Middle frontal gyrus (tissue), 1 donor: Measurements from ENCODE around the gene KCNT2.

ENCODE experiments used
- DNase-seq: peaks from one replicate; pipeline ENCODE4 v3.0.0-alpha.2; 2015; ENCODE audit warnings: low spot score; ENCODE audit errors: extremely low spot score

Gene KCNT2

DNA sequence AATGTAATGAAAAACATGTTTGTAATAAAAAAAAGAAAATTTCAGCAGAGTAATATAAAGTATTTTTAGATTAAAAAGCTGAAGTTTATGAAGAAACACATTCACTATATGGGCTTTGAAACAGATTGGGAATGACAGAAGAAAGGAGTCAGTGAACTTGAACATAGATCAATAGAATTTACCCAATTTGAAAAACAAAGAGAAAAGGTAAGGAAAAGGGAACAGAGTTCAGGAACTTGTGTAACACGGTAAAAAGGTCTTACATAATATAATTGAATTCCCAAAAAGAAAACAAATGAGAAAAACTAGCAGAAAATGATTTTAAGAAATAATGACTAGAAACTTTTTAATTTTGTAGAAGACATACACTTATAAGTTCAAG is 206.8 kb downstream of the KCNT2 start:
- no peak for DNase-seq

GRCh38 chr1:196400478-196401451 is 207.5 kb downstream of the KCNT2 start:
- no peak for DNase-seq

DNA sequence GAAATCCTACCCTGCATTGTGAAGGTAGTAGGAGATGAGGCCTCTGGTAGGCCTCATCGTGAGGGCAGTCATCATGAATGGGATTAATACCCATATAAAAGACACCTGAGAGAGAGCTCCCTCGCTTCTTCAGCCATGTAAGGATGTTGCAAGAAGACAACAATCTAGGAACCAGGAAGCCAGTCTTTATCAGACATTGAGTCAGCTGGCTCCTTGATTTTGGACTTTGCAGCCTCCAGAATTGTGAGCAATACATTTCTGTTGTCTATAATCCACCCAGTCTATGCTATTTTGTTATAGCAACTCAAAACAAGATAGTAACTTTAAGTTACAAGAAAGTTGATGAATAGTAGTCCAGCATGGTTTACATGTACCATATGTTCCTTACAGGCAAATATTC is 208.5 kb downstream of the KCNT2 start:
- DNase-seq = no peak

GRCh38 chr1:196393742-196394141 is 214.5 kb downstream of the KCNT2 start:
- no peak for DNase-seq

DNA sequence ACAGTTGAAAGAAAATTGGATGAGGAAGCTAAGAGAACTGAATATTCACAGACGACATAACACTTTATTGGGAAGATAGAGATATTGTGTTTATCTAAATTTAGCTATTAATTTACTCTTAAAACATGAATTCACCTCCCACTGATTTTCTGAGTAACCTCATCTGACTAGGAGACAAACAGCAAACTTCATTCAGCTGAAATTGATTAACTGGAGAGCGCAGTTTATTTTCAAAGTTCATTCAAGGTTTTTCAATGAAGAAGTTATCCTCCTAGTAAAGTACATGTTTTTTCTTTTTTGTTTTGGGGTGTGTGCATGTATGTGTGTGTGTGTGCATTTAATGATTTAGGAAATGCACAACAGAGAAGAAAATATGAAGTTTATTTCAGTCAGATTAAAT is 215.0 kb downstream of the KCNT2 start:
- DNase-seq = no peak

DNA sequence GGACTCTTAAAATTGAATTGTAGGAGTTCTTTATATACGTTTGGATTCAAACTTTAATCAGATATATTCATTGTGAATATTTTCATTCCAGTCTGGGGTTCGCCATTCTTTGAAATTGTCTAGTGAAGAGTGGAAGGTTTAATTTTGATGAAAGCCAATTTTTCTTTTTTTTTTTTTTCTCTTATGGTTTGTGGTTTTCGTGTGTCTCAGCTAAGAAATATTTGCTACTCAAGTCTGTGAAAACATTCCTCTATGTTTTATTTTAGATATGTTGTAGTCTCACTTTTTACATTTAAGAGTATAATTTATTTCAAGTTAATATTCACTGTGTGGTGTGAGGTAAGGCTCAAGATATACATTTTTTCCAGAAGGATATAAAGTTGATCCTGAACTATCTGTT is 220.5 kb downstream of the KCNT2 start:
- DNase-seq = no peak

DNA sequence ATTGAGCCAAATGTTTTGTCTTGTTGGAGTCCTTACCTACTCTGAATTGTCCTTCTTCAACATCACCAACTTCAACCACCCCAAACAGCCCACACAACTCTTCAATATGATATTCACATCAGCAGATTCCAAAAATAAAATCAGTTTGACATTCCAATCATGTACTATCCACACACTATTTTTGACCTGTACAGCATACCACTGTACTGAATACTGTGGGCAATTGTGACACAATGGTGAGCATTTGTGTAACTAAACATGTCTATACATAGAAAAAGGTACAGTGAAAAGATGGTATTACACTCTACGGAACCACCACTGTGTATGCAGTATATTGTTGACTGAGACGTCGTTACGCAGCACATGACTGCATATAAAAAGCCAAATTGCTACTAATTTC is 223.1 kb downstream of the KCNT2 start:
- DNase-seq = no peak

- DNase-seq = no peak
Observed at GRCh38 chr1:196382383-196382782, 225.9 kb downstream of the KCNT2 start.

DNA sequence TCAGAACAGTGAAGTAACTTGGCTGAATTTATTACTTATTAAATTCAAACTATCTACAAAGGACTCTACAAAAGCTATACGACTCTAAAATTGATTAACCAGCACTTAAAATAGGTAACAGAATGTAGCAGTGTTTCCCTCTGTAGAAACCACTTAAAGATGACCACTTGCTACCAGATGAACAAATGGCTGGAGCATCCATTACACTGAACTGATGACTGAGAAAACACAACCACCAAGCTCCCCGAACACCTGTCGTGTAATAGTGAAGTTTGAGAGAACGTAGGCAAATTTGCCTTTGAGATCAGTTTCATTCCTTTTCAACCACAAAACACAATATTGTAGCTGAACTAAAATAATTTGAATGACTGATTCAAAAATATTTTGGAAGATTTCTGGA is 226.7 kb downstream of the KCNT2 start:
- DNase-seq = no peak

- no peak for DNase-seq
Observed at GRCh38 chr1:196380316-196380715, 227.9 kb downstream of the KCNT2 start.

DNA sequence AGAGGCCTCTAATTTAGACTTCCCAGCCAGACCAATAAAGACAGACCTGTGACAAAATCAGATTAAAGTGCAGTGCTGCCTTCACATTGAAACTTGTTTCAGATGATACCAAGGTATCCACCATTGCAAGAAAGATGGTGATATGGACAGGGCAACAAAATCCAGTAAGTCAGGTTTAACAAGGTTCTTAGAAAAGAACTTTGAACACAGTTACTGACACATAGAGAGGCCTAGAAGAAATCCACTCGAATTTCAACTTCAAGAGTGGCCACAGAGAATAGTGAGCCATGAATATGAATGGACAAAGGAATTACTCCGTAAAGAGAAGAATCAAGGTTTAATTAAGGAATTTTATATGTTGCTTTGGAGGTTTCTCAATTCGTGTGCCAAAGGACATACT is 230.4 kb downstream of the KCNT2 start:
- DNase-seq = no peak

DNA sequence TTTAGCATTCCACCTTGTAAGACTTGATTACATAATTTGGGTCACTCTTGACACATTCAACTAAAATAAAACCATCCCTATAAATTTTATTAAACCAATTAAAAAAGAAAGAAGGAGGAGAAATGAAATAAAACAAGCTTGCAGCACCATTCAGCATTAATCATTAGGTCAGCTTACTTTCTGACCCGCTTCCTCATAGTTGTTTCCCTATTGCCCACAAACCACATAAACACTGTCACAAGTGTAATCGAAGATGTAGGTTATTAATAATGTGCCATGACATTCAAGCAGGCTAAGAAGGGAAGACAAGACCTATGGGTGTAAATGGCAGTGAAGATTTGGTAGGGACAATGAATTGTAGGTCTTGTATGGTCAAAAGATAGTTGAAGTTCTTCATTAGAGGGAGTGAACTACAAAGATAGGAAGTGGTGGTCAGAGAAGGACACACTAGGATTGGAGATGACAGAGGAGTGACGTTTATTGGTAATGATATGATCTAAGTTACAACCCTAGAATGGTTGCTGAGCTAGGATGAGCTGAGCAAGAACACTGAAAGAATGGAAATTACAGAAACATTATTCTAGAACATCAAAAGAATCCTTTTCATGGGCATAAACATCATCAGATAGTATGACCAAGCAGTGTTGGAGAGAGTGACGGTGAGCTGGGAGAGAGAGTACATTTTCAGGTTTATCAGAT is 231.5 kb downstream of the KCNT2 start:
- DNase-seq = no peak

DNA sequence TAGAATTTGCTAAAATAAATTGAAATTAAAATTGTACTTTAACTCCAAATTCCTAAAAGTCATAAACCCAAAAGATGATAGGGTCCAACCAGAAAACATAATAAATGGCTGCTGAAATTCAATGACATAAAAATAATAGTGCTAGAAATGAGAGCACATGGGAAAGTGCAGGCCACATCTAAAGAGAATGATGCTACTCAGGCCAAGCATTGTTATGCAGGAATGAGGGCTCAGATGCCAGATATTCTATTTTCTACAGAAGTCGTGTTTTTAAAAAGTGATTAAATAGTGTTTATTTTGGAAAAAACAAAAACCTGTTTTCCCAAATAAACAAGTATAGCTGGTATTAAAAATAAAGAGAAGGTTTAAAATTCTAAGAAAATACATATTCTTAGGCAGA is 234.4 kb downstream of the KCNT2 start:
- DNase-seq = no peak

GRCh38 chr1:196372896-196373536 is 235.2 kb downstream of the KCNT2 start:
- no peak for DNase-seq

- no peak for DNase-seq
Observed at GRCh38 chr1:196367838-196368237, 240.4 kb downstream of the KCNT2 start.

DNA sequence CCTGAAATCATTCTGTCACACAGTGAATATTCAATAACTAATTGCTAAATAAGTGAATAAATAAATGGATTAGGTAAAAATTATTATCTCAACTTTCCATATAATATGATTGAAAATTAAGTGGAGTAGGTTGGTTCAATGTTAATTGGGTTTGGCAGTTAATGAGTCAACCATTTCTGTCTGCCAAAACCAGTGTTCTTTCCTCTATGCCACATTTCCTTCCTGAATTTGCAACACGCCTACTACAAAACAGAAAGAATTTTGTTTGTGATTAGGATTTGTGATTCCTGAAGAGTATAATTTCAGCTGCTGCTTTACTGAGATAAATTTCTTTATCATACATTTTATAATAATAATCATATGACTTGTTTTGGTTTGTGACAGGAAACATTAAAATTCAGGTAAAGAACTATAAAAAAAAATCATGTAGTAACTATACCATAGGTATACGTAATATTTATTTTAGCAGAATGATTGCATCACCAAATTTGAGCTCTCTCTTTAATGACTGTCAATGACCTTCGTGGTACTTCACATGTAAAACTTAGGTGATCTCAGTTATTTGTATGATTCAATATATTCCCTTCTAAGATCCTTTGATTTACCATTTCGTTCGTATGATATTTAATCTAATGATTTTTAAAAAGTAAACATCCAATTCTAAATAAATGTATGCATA is 241.3 kb downstream of the KCNT2 start:
- no peak for DNase-seq

GRCh38 chr1:196361112-196361714 is 247.0 kb downstream of the KCNT2 start:
- DNase-seq = no peak

DNA sequence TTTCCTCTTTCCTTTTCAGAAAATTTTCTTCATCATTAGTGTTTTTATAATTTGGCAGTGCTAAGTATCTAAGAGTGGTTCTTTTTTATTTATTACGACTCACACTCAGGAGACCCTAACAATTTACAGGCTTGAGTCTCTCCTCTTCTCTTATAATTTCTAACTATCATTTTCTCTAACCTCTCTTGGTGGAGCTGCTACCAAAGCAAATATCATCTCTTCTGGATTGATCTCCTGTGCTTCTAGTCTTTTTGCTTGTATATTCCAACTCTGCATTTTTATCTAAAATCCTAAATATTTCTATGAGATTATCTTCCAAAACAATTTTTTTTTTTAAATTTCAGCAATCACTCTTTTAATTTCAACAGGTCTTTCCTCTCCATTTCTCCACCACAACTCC is 250.3 kb downstream of the KCNT2 start:
- DNase-seq = no peak

- DNase-seq = no peak
Observed at GRCh38 chr1:196355206-196355786, 252.9 kb downstream of the KCNT2 start.

DNA sequence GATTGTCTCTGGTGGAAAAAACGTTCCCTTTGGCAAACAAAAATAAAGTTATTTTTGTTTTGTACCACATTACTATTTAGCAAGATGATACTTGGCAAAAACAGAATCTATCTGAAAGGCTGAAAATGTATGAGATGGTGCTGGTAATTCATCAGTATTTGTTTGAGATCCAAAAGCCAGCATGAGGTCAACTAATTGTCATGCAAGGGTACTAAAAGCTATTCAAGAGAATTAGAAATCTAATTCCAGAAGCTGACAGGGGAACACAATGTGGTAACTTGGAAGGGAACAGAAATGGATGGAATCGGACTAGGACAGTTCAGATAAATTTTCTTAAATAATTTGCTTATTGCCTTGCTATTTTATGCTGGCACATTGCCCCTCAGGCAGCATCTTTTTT is 263.8 kb downstream of the KCNT2 start:
- DNase-seq = no peak

DNA sequence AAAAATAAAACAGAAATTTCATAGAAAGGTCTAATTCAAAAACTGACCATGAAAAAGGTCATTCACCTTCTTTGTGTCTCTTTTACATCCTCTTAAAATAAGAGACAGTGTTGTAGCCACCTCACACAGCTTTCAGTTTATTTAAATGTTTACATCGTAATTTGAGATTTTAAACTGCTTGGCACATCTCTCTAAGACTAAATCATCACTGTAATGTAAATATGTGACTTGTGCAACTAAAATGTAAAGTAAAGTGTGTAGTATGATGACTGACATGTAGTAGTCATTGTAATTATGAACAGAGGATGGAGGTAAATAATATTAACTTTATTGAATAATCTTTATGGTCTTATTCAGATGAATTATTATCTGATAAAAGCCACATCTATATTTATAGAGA is 283.9 kb downstream of the KCNT2 start:
- DNase-seq = no peak
